ENCODE data around the gene PLA1A. TPM values are rescaled to one million over a fixed set of nuclear protein-coding genes. Genes with fewer than 3 reads are reported as not detected.

PLA1A gene
- total RNA-seq, 1 experiment from 2014 or later: not detected

- Histone ChIP-seq H3K27me3 (ENCODE audit: insufficient read depth, low read depth) (no peaks in the 10 kb centered on the region), H3K4me3 (no peak overlapping the region), H3K27ac (no peak overlapping the region), H3K79me2 (ENCODE audit: low read depth) (no peaks in the 10 kb centered on the region), H3K4me2 (no peak overlapping the region), H3F3A (ENCODE audit: insufficient read depth, low read depth) (no peaks in the 10 kb centered on the region), H3K9me2 (ENCODE audit: insufficient read depth) (no peaks in the 10 kb centered on the region; the same call in 1 of the 2 replicates), H4K20me1 (ENCODE audit: insufficient read depth) (no peaks in the 10 kb centered on the region), H3K4me1 (replicated peaks; ENCODE audit: insufficient read depth) (peaks cover 25% of the 10 kb centered on the region), H2AFZ (no peak overlapping the region), H3K9me3 (ENCODE audit: insufficient read depth, low read depth) (no peaks in the 10 kb centered on the region), H3K36me3 (ENCODE audit: low read depth) (no peaks in the 10 kb centered on the region)
- no TSS peak for BruUV-seq (replicated peaks)
- DNase-seq: no peak
- POLR2A ChIA-PET (ENCODE audit: unreplicated experiment): no interaction called here
- CTCF ChIA-PET: no interaction called here
- TF ChIP-seq, protein P1, sequence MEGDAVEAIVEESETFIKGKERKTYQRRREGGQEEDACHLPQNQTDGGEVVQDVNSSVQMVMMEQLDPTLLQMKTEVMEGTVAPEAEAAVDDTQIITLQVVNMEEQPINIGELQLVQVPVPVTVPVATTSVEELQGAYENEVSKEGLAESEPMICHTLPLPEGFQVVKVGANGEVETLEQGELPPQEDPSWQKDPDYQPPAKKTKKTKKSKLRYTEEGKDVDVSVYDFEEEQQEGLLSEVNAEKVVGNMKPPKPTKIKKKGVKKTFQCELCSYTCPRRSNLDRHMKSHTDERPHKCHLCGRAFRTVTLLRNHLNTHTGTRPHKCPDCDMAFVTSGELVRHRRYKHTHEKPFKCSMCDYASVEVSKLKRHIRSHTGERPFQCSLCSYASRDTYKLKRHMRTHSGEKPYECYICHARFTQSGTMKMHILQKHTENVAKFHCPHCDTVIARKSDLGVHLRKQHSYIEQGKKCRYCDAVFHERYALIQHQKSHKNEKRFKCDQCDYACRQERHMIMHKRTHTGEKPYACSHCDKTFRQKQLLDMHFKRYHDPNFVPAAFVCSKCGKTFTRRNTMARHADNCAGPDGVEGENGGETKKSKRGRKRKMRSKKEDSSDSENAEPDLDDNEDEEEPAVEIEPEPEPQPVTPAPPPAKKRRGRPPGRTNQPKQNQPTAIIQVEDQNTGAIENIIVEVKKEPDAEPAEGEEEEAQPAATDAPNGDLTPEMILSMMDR (conservative IDR thresholded peaks at IDR 0.05): no peak
- no peak for TF ChIP-seq EZH2 (IDR thresholded peaks at IDR 0.05; ENCODE audit: low read depth)
- intact Hi-C loops (cut with micrococcal nuclease; ENCODE audit: unreplicated experiment): no loop called here
These were observed 42.0 kb downstream of the PLA1A start for GRCh38 chr3:119639494-119640350.

GRCh38 chr3:119641416-119641815, 43.7 kb downstream of the PLA1A start:
- no TSS peak for BruUV-seq (replicated peaks)
- H3K4me1 ChIP-seq (replicated peaks; ENCODE audit: insufficient read depth): peaks cover 25% of the 10 kb centered on the region
- H3K27ac ChIP-seq: no peak overlapping the region
- CTCF ChIA-PET: no interaction called here
- no peak overlapping the region for H2AFZ ChIP-seq
- no peak overlapping the region for H3K4me3 ChIP-seq
- H3K27me3 ChIP-seq (ENCODE audit: insufficient read depth, low read depth): no peaks in the 10 kb centered on the region
- no peaks in the 10 kb centered on the region for H3K9me3 ChIP-seq (ENCODE audit: insufficient read depth, low read depth)
- H4K20me1 ChIP-seq (ENCODE audit: insufficient read depth): no peaks in the 10 kb centered on the region
- H3K9me2 ChIP-seq (ENCODE audit: insufficient read depth): no peaks in the 10 kb centered on the region; the same call in 1 of the 2 replicates
- POLR2A ChIA-PET (ENCODE audit: unreplicated experiment): no interaction called here
- no peaks in the 10 kb centered on the region for H3F3A ChIP-seq (ENCODE audit: insufficient read depth, low read depth)
- intact Hi-C loops (cut with micrococcal nuclease; ENCODE audit: unreplicated experiment): no loop called here
- TF ChIP-seq EZH2 (IDR thresholded peaks at IDR 0.05; ENCODE audit: low read depth): no peak
- TF ChIP-seq, protein P1 (conservative IDR thresholded peaks at IDR 0.05): no peak
- no peak overlapping the region for H3K4me2 ChIP-seq
- DNase-seq: no peak
- H3K79me2 ChIP-seq (ENCODE audit: low read depth): no peaks in the 10 kb centered on the region
- H3K36me3 ChIP-seq (ENCODE audit: low read depth): no peaks in the 10 kb centered on the region

- intact Hi-C loops (cut with micrococcal nuclease; ENCODE audit: unreplicated experiment): no loop called here
- Histone ChIP-seq H3K4me3 (no peak overlapping the region), H3K27ac (peak overlapping the region; percentile 54), H3K79me2 (ENCODE audit: low read depth) (no peaks in the 10 kb centered on the region), H3K9me3 (ENCODE audit: insufficient read depth, low read depth) (no peaks in the 10 kb centered on the region), H3F3A (ENCODE audit: insufficient read depth, low read depth) (no peaks in the 10 kb centered on the region), H3K4me1 (replicated peaks; ENCODE audit: insufficient read depth) (peaks cover 20% of the 10 kb centered on the region), H3K9me2 (ENCODE audit: insufficient read depth) (no peaks in the 10 kb centered on the region), H2AFZ (no peak overlapping the region), H4K20me1 (ENCODE audit: insufficient read depth) (no peaks in the 10 kb centered on the region), H3K4me2 (peak overlapping the region; percentile 27; the same call in 1 of the 2 replicates), H3K36me3 (ENCODE audit: low read depth) (no peaks in the 10 kb centered on the region), H3K27me3 (ENCODE audit: insufficient read depth, low read depth) (no peaks in the 10 kb centered on the region)
- no peak for DNase-seq
- BruUV-seq (replicated peaks): no TSS peak
- ChIA-PET CTCF (no interaction called here), POLR2A (ENCODE audit: unreplicated experiment) (interaction anchor here (0.7 kb wide), 1 partner anchor 178 kb away, joined by 5 read pairs; no protein-coding TSS in a partner anchor)
- no peak for TF ChIP-seq EZH2 (IDR thresholded peaks at IDR 0.05; ENCODE audit: low read depth)
- TF ChIP-seq, protein P1 (conservative IDR thresholded peaks at IDR 0.05): no peak
These were observed 45.2 kb downstream of the PLA1A start for GRCh38 chr3:119642746-119643473.

Measured in PC-9 (cell line).